HG03066 (cell line): ENCODE data around the gene CTRB1.

Experiments used
- ATAC-seq: cut with Tn5 transposase; IDR thresholded peaks from one replicate; pipeline ENCODE4 v1.9.1; 2021; ENCODE audit warnings: low read depth; ENCODE audit not compliant: unreplicated experiment

CTRB1 gene

GRCh38 chr16:75224306-75225082 is 5.7 kb downstream of the CTRB1 start:
- ATAC-seq = no peak

- no peak for ATAC-seq
Measured at GRCh38 chr16:75225092-75225491, 6.3 kb downstream of the CTRB1 start.

- no peak for ATAC-seq
Measured at GRCh38 chr16:75225678-75226515, 7.1 kb downstream of the CTRB1 start.

- no peak for ATAC-seq
Measured at GRCh38 chr16:75226550-75227360, 8.0 kb downstream of the CTRB1 start.

- ATAC-seq = no peak
Measured at GRCh38 chr16:75227361-75228142, 8.8 kb downstream of the CTRB1 start.

- ATAC-seq = no peak
Measured at GRCh38 chr16:75228143-75228976, 9.6 kb downstream of the CTRB1 start.

- ATAC-seq = no peak
Measured at GRCh38 chr16:75229172-75230031, 10.6 kb downstream of the CTRB1 start.

GRCh38 chr16:75230471-75231110 is 11.8 kb downstream of the CTRB1 start:
- ATAC-seq = no peak

GRCh38 chr16:75231570-75231969 is 12.8 kb downstream of the CTRB1 start:
- no peak for ATAC-seq

GRCh38 chr16:75233611-75233938 is 14.8 kb downstream of the CTRB1 start:
- no peak for ATAC-seq

GRCh38 chr16:75234856-75235696 is 16.3 kb downstream of the CTRB1 start:
- no peak for ATAC-seq

- ATAC-seq = no peak
Measured at GRCh38 chr16:75235721-75236193, 17.0 kb downstream of the CTRB1 start.

GRCh38 chr16:75236232-75236631 is 17.4 kb downstream of the CTRB1 start:
- no peak for ATAC-seq

GRCh38 chr16:75236736-75237397 is 18.1 kb downstream of the CTRB1 start:
- ATAC-seq = no peak

- no peak for ATAC-seq
Measured at GRCh38 chr16:75237398-75238131, 18.8 kb downstream of the CTRB1 start.
